ENCODE measurements around the gene PDZD11.
"Not testable (repeated sequence)": the region's sequence is repeated elsewhere in the genome, so short reads cannot be mapped to it uniquely, and the experiment has no call there.

The PDZD11 gene

GRCh38 chrX:70252491-70252890 is 37.2 kb downstream of the PDZD11 start:
- Histone ChIP-seq H3K4me2 (ENCODE audit: low read length) (no peak overlapping the region), H3K4me1 (ENCODE audit: low read length) (no peaks in the 10 kb centered on the region), H3K79me2 (ENCODE audit: low read length) (no peaks in the 10 kb centered on the region), H4K20me1 (ENCODE audit: insufficient read depth, low read length) (no peaks in the 10 kb centered on the region), H3K4me3 (ENCODE audit: low read length) (no peak overlapping the region), H3K9me3 (ENCODE audit: insufficient read depth, low read length) (no peaks in the 10 kb centered on the region), H3K27me3 (ENCODE audit: low read depth, low read length) (no peaks in the 10 kb centered on the region; the same call in 1 of the 2 replicates), H3K9ac (ENCODE audit: low read length) (no peak overlapping the region), H3K36me3 (replicated peaks; ENCODE audit: low read depth, low read length) (no peaks in the 10 kb centered on the region), H2AFZ (ENCODE audit: low read depth, low read length) (no peak overlapping the region), H3K27ac (ENCODE audit: low read length) (no peak overlapping the region)
- TF ChIP-seq EZH2phosphoT487 (IDR thresholded peaks at IDR 0.05; ENCODE audit: low read depth) (no peak), CTCF (IDR thresholded peaks at IDR 0.05; ENCODE audit: low read depth, low read length) (no peak)

- H3K36me3 ChIP-seq (replicated peaks; ENCODE audit: low read depth, low read length) = no peaks in the 10 kb centered on the region
- no peaks in the 10 kb centered on the region for H4K20me1 ChIP-seq (ENCODE audit: insufficient read depth, low read length)
- no peak for TF ChIP-seq CTCF (IDR thresholded peaks at IDR 0.05; ENCODE audit: low read depth, low read length)
- no peak for TF ChIP-seq EZH2phosphoT487 (IDR thresholded peaks at IDR 0.05; ENCODE audit: low read depth)
- H3K4me3 ChIP-seq (ENCODE audit: low read length) = no peak overlapping the region
- no peaks in the 10 kb centered on the region for H3K9me3 ChIP-seq (ENCODE audit: insufficient read depth, low read length)
- H3K27me3 ChIP-seq (ENCODE audit: low read depth, low read length) = no peaks in the 10 kb centered on the region; the same call in 1 of the 2 replicates
- H3K9ac ChIP-seq (ENCODE audit: low read length) = no peak overlapping the region
- no peak overlapping the region for H2AFZ ChIP-seq (ENCODE audit: low read depth, low read length)
- no peaks in the 10 kb centered on the region for H3K79me2 ChIP-seq (ENCODE audit: low read length)
- H3K4me1 ChIP-seq (ENCODE audit: low read length) = no peaks in the 10 kb centered on the region
- no peak overlapping the region for H3K4me2 ChIP-seq (ENCODE audit: low read length)
- H3K27ac ChIP-seq (ENCODE audit: low read length) = no peak overlapping the region
Measured at GRCh38 chrX:70247252-70247651, 42.5 kb downstream of the PDZD11 start.

GRCh38 chrX:70244881-70245280 is 44.8 kb downstream of the PDZD11 start:
- Histone ChIP-seq H3K9me3 (ENCODE audit: insufficient read depth, low read length) (no peaks in the 10 kb centered on the region), H3K27me3 (ENCODE audit: low read depth, low read length) (no peaks in the 10 kb centered on the region), H3K4me3 (ENCODE audit: low read length) (no peak overlapping the region), H3K27ac (ENCODE audit: low read length) (no peak overlapping the region), H3K79me2 (ENCODE audit: low read length) (no peaks in the 10 kb centered on the region), H3K4me1 (ENCODE audit: low read length) (no peaks in the 10 kb centered on the region), H4K20me1 (ENCODE audit: insufficient read depth, low read length) (no peaks in the 10 kb centered on the region), H3K36me3 (replicated peaks; ENCODE audit: low read depth, low read length) (no peaks in the 10 kb centered on the region), H3K4me2 (ENCODE audit: low read length) (no peak overlapping the region), H3K9ac (ENCODE audit: low read length) (no peak overlapping the region), H2AFZ (ENCODE audit: low read depth, low read length) (no peak overlapping the region)
- TF ChIP-seq CTCF (IDR thresholded peaks at IDR 0.05; ENCODE audit: low read depth, low read length) (no peak), EZH2phosphoT487 (IDR thresholded peaks at IDR 0.05; ENCODE audit: low read depth) (no peak)

GRCh38 chrX:70243601-70244000 is 46.1 kb downstream of the PDZD11 start:
- H3K27me3 ChIP-seq (ENCODE audit: low read depth, low read length); H3K4me2 ChIP-seq (ENCODE audit: low read length); H3K4me1 ChIP-seq (ENCODE audit: low read length); H2AFZ ChIP-seq (ENCODE audit: low read depth, low read length); H3K79me2 ChIP-seq (ENCODE audit: low read length); H3K36me3 ChIP-seq (replicated peaks; ENCODE audit: low read depth, low read length); H3K27ac ChIP-seq (ENCODE audit: low read length); H3K4me3 ChIP-seq (ENCODE audit: low read length); H3K9me3 ChIP-seq (ENCODE audit: insufficient read depth, low read length); H3K9ac ChIP-seq (ENCODE audit: low read length); H4K20me1 ChIP-seq (ENCODE audit: insufficient read depth, low read length): not testable (repeated sequence)

- no peak overlapping the region for H3K4me2 ChIP-seq (ENCODE audit: low read length)
Measured at GRCh38 chrX:70241501-70241900, 48.2 kb downstream of the PDZD11 start.

More at GRCh38 chrX:70241501-70241900, 48.2 kb downstream of the PDZD11 start:
- Histone ChIP-seq H3K27ac (ENCODE audit: low read length) (no peak overlapping the region), H4K20me1 (ENCODE audit: insufficient read depth, low read length) (no peaks in the 10 kb centered on the region), H3K9me3 (ENCODE audit: insufficient read depth, low read length) (no peaks in the 10 kb centered on the region), H3K36me3 (replicated peaks; ENCODE audit: low read depth, low read length) (no peaks in the 10 kb centered on the region), H3K79me2 (ENCODE audit: low read length) (no peaks in the 10 kb centered on the region), H2AFZ (ENCODE audit: low read depth, low read length) (no peak overlapping the region), H3K9ac (ENCODE audit: low read length) (no peak overlapping the region), H3K27me3 (ENCODE audit: low read depth, low read length) (no peaks in the 10 kb centered on the region), H3K4me1 (ENCODE audit: low read length) (no peaks in the 10 kb centered on the region), H3K4me3 (ENCODE audit: low read length) (no peak overlapping the region)
- TF ChIP-seq CTCF (IDR thresholded peaks at IDR 0.05; ENCODE audit: low read depth, low read length) = no peak
